Measurements from ENCODE around the gene SEPTIN3.

DNA sequence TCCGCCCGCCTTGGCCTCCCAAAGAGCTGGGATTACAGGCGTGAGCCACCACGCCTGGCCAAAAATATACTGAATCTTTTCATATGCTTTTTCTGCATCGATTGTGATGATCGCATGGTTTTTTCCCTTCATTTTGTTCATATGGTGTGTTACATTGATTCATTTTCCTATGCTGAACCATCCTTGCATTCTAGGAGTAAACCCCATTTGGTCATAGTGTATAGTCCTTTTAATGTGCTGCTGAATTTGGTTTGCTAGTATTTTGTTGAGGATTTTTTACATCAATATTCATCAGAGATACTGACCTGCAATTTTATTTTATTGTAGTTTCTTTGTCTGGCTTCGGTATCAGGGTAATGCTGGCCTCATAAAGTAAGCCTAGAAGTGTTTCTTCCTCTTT lies 41.5 kb downstream of the SEPTIN3 start:
- no peak for TF ChIP-seq CTCF (IDR thresholded peaks at IDR 0.05; ENCODE audit: low read depth, low read length, poor library complexity, severe bottlenecking)
- TF ChIP-seq EZH2phosphoT487 (IDR thresholded peaks at IDR 0.05; ENCODE audit: borderline replicate concordance, low read length): no peak
